HG03521 (cell line): Measurements from ENCODE around the gene MYRF.

Experiments
- ATAC-seq: cut with Tn5 transposase; IDR thresholded peaks from one replicate; pipeline ENCODE4 v1.9.1; 2021; ENCODE audit warnings: mild to moderate bottlenecking, moderate library complexity; ENCODE audit not compliant: unreplicated experiment

Gene MYRF

GRCh38 chr11:61738776-61739175 is 13.7 kb upstream of the MYRF start:
- ATAC-seq, result no peak

GRCh38 chr11:61739413-61739812 is 13.0 kb upstream of the MYRF start:
- ATAC-seq, result no peak

- no peak for ATAC-seq
Measured at GRCh38 chr11:61739966-61740365, 12.5 kb upstream of the MYRF start.

GRCh38 chr11:61742391-61742790 is 10.0 kb upstream of the MYRF start:
- no peak for ATAC-seq

GRCh38 chr11:61743486-61744095 is 8.8 kb upstream of the MYRF start:
- no peak for ATAC-seq

GRCh38 chr11:61744181-61744580 is 8.3 kb upstream of the MYRF start:
- ATAC-seq, result no peak

- no peak for ATAC-seq
Measured at GRCh38 chr11:61744609-61745156, 7.8 kb upstream of the MYRF start.

- no peak for ATAC-seq
Measured at GRCh38 chr11:61745781-61746441, 6.5 kb upstream of the MYRF start.

GRCh38 chr11:61746442-61747191 is 5.8 kb upstream of the MYRF start:
- no peak for ATAC-seq

- peak; percentile 40 for ATAC-seq
Measured at GRCh38 chr11:61747192-61747966, 5.1 kb upstream of the MYRF start.

- ATAC-seq, result no peak
Measured at GRCh38 chr11:61747967-61748285, 4.5 kb upstream of the MYRF start.

GRCh38 chr11:61749591-61750217 is 2.7 kb upstream of the MYRF start:
- no peak for ATAC-seq

GRCh38 chr11:61750631-61751273 is 1.7 kb upstream of the MYRF start:
- no peak for ATAC-seq

- ATAC-seq, result no peak
Measured at GRCh38 chr11:61751384-61751783, 1.1 kb upstream of the MYRF start.

GRCh38 chr11:61752925-61753521 is 587 bp downstream of the MYRF start:
- no peak for ATAC-seq

- ATAC-seq, result no peak
Measured at GRCh38 chr11:61753672-61754071, 1.2 kb downstream of the MYRF start.

GRCh38 chr11:61754534-61755482 is 2.4 kb downstream of the MYRF start:
- no peak for ATAC-seq

- ATAC-seq, result no peak
Measured at GRCh38 chr11:61756147-61756451, 3.7 kb downstream of the MYRF start.
